Transverse colon (tissue), 4 donors: ENCODE results near the gene ACADS. TPM values are rescaled to one million over a fixed set of nuclear protein-coding genes. Genes with fewer than 3 reads are reported as not detected.

Source experiments
- DNase-seq: peaks from one replicate; pipeline ENCODE4 v3.0.0-alpha.2; 2019
- H3K27ac ChIP-seq, 4 donors: fragments of 200-600 bp; sonication (generic); 2 replicates each; pipeline ENCODE4 v1.5.1; 2016 to 2018; ENCODE audit warnings: inconsistent platforms in 4 of 4
- H3K27me3 ChIP-seq: fragments of 200-600 bp; sonication (generic); 2 replicates; pipeline ENCODE4 v1.5.1; 2017; ENCODE audit warnings: inconsistent platforms
- H3K36me3 ChIP-seq, 4 donors: fragments of 200-600 bp; sonication (generic); 2 replicates each; pipeline ENCODE4 v1.5.1; 2017 to 2019; ENCODE audit warnings: inconsistent platforms in 4 of 4
- H3K4me1 ChIP-seq, 4 donors: fragments of 200-600 bp; sonication (generic); 2 replicates each; pipeline ENCODE4 v1.5.1; 2017 to 2020; ENCODE audit warnings: inconsistent platforms in 4 of 4
- H3K4me3 ChIP-seq, 4 donors: fragments of 200-600 bp; sonication (generic); 1 replicate in 1 of 4; 2 replicates in 3 of 4; pipeline versions ENCODE4 v1.5.1 to v1.6.1; 2017 to 2019; ENCODE audit warnings: inconsistent platforms in 4 of 4
- H3K9me3 ChIP-seq, 2 donors: fragments of 200-600 bp; sonication (generic); 2 replicates each; pipeline ENCODE4 v1.5.1; 2017 to 2019; ENCODE audit warnings: inconsistent platforms in 2 of 2
- EP300 ChIP-seq: sonication (generic); formaldehyde crosslinking; IDR thresholded peaks from one replicate; pipeline ENCODE4 v1.6.1; 2017; ENCODE audit warnings: antibody characterized with exemption, low read depth
- POLR2A ChIP-seq: fragments of 450-650 bp; IDR thresholded peaks from one replicate; pipeline ENCODE4 v1.6.1; 2016; ENCODE audit warnings: antibody characterized with exemption, mild to moderate bottlenecking, moderate library complexity
- POLR2AphosphoS5 ChIP-seq, 3 donors: sonication (generic); formaldehyde crosslinking; IDR thresholded peaks; one replicate each; pipeline ENCODE4 v1.6.1; 2016; ENCODE audit warnings: antibody characterized with exemption in 3 of 3
- WGBS, 2 donors: methylation state at CpG; one replicate each; pipeline ENCODE4 v1.1.5; 2018; ENCODE audit warnings: low coverage in 1 of 2; 5-methylcytosine and 5-hydroxymethylcytosine counted together
- in situ Hi-C, 4 donors: fragments of 200-750 bp; cut with MboI; loops; one replicate each; pipeline versions ENCODE4 v1.15.0 to v1.15.1; 2017; ENCODE audit warnings: low sequenced_read_pairs in 3 of 4, low pct_ligation_motif_present in 1 of 4, low pct_unique_long_range_greater_than_20kb in 1 of 4
- intact Hi-C: fragments of 100-400 bp; cut with DNase I; formaldehyde crosslinking; loops from one replicate; pipeline ENCODE4 v1.15.1; 2023; ENCODE audit warnings: low total_unique reads
- total RNA-seq, 4 donors: library from RNA; depleted of rRNA; stranded (reverse); fragments of >200 nt; gene quantifications; one replicate each; pipeline ENCODE4 v1.1.0, GENCODE V29; 2016
- TF ChIP-seq, protein P1 (sequence below), 5 experiments: fragments of 200-600 bp in 3 of 5; fragments of 450-650 bp in 2 of 5; sonication (generic) in 3 of 5; IDR thresholded peaks; 1 replicate in 2 of 5; 2 replicates in 3 of 5; pipeline ENCODE4 v1.5.1; 2016 to 2017; ENCODE audit warnings: antibody characterized with exemption in 5 of 5, inconsistent platforms in 3 of 5, mild to moderate bottlenecking in 2 of 5, moderate library complexity in 1 of 5

ACADS gene
- total RNA-seq, 4 donors from 2014 or later: 224 to 338 (median 297) TPM

DNA sequence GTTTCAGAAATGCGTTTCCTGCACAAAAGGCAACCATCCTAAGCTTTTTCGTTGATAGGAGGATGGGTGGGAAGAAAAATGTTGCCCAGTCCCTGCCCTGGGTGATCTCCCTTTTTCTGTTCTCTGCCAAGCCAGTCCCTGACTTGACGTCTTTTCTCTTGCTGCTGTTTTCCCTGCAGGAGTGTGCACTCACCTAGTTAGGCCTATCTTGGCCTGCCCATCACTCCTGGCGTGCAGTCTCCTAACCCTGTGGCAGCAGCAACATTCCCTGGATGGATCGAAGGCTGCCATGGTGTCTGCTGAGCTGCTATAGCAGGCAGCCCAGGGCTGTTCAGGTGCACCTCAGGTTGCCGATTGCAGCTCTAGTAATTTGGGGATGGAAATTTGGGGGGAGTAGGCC lies 14.2 kb upstream of the ACADS start:
- no peak for DNase-seq
- intact Hi-C loops (loop anchor here (5.0 to 10.0 kb wide), 2 partner anchors 64 to 127 kb away; partner anchors contain the start of gene POP5), in situ Hi-C loops (loop anchor here in 3 of 4 donors (5.0 to 10.0 kb wide), 4 partner anchors 64 to 127 kb away; partner anchors contain the start of genes CABP1 (in 2 of the 3) and POP5 (in 1 of the 3))
- H3K9me3 ChIP-seq: no peaks in the 10 kb centered on the region
- H3K27me3 ChIP-seq: no peaks in the 10 kb centered on the region
- H3K4me3 ChIP-seq: peak overlapping the region in 3 of 4 donors; percentile 76 to 97 (median 93)
- peak overlapping the region; percentile 89 to 96 (median 91) for H3K27ac ChIP-seq
- 0 to 44% methylated on average over 3 to 6 of the region's 6 CpGs for WGBS, 2 donors
- TF ChIP-seq, protein P1, sequence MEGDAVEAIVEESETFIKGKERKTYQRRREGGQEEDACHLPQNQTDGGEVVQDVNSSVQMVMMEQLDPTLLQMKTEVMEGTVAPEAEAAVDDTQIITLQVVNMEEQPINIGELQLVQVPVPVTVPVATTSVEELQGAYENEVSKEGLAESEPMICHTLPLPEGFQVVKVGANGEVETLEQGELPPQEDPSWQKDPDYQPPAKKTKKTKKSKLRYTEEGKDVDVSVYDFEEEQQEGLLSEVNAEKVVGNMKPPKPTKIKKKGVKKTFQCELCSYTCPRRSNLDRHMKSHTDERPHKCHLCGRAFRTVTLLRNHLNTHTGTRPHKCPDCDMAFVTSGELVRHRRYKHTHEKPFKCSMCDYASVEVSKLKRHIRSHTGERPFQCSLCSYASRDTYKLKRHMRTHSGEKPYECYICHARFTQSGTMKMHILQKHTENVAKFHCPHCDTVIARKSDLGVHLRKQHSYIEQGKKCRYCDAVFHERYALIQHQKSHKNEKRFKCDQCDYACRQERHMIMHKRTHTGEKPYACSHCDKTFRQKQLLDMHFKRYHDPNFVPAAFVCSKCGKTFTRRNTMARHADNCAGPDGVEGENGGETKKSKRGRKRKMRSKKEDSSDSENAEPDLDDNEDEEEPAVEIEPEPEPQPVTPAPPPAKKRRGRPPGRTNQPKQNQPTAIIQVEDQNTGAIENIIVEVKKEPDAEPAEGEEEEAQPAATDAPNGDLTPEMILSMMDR (IDR thresholded peaks at IDR 0.05): no peak
- no peak for TF ChIP-seq POLR2AphosphoS5 (IDR thresholded peaks at IDR 0.05)
- TF ChIP-seq EP300: no peak
- TF ChIP-seq POLR2A: no peak
- H3K36me3 ChIP-seq: no peaks in the 10 kb centered on the region
- peaks cover 7 to 24% (median 18%) of the 10 kb centered on the region in 4 donors for H3K4me1 ChIP-seq

DNA sequence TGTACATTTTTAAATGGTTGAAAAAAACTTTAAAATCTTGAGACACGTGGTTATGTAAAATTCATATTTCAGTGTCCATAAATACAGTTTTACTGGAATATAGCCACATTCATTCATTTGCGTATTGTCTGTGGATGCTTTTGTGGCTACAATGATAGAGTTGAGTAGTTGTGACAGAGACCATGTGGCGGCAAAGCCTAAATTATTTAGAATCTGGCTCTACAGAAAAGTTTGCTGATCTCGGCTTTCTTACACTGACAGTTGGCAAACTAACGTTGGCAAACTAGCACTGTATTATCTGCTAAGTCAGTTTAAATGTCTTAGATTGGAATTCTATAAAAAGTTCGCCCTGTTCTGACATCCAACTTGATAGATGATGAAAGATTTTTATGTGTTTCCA lies 13.0 kb upstream of the ACADS start:
- TF ChIP-seq EP300: no peak
- TF ChIP-seq, protein P1 (IDR thresholded peaks at IDR 0.05): no peak
- TF ChIP-seq POLR2A: no peak
- TF ChIP-seq POLR2AphosphoS5 (IDR thresholded peaks at IDR 0.05): no peak
- peaks cover 7 to 29% (median 18%) of the 10 kb centered on the region in 4 donors for H3K4me1 ChIP-seq
- in situ Hi-C loops (loop anchor here in 3 of 4 donors (5.0 to 10.0 kb wide), 4 partner anchors 65 to 128 kb away; partner anchors contain the start of genes CABP1 (in 2 of the 3) and POP5 (in 1 of the 3)), intact Hi-C loops (loop anchor here (5.0 to 10.0 kb wide), 2 partner anchors 65 to 128 kb away; partner anchors contain the start of gene POP5)
- DNase-seq: no peak
- H3K36me3 ChIP-seq: peaks cover 0 to 8% (median 0%) of the 10 kb centered on the region in 4 donors
- 64 to 83% methylated on average over 4 to 6 of the region's 6 CpGs for WGBS, 2 donors
- no peak overlapping the region for H3K27ac ChIP-seq
- H3K27me3 ChIP-seq: no peaks in the 10 kb centered on the region
- no peaks in the 10 kb centered on the region for H3K9me3 ChIP-seq
- H3K4me3 ChIP-seq: no peak overlapping the region

- Histone ChIP-seq H3K27ac (peak overlapping the region in 1 of 4 donors; percentile 3), H3K27me3 (no peaks in the 10 kb centered on the region), H3K36me3 (peaks cover 0 to 17% (median 0%) of the 10 kb centered on the region in 4 donors), H3K4me1 (peaks cover 7 to 39% (median 22%) of the 10 kb centered on the region in 4 donors), H3K4me3 (no peak overlapping the region), H3K9me3 (no peaks in the 10 kb centered on the region)
- WGBS, 2 donors: 11 to 24% methylated on average over 2 to 4 of the region's 4 CpGs
- intact Hi-C loops (loop anchor here (5.0 to 10.0 kb wide), 2 partner anchors 67 to 129 kb away; partner anchors contain the start of gene POP5), in situ Hi-C loops (loop anchor here in 3 of 4 donors (5.0 to 10.0 kb wide), 4 partner anchors 67 to 129 kb away; partner anchors contain the start of genes CABP1 (in 2 of the 3) and POP5 (in 1 of the 3))
- DNase-seq: peak; percentile 72
- TF ChIP-seq, protein P1 (IDR thresholded peaks at IDR 0.05): peak; percentile 79 to 88 (median 81)
- no peak for TF ChIP-seq EP300
These were observed 11.7 kb upstream of the ACADS start for GRCh38 chr12:120713861-120714482.

DNA sequence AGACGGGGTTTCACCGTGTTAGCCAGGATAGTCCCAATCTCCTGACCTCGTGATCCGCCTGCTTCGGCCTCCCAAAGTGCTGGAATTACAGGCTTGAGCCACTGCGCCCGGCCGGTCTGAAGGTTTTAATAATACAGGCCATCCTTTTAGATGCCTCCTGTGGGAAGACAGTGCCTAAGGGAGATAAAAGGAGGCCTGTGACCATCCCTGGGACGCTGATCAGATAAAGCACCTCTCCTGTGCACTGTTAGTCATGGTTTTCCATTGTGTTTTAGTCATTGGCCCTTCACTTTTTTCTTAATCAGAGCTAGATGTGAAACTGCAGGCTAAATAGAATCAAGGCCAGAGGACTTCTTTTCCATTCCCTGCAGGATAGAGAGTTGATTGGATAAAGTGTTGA lies 7.6 kb upstream of the ACADS start:
- H3K27ac ChIP-seq: peak overlapping the region; percentile 68 to 77 (median 72)
- TF ChIP-seq, protein P1 (IDR thresholded peaks at IDR 0.05): no peak
- TF ChIP-seq POLR2A: no peak
- no peak for TF ChIP-seq EP300
- TF ChIP-seq POLR2AphosphoS5 (IDR thresholded peaks at IDR 0.05): no peak
- intact Hi-C loops (loop anchor here (10.0 kb wide), 1 partner anchor 133 kb away; the partner anchor contains the start of gene POP5), in situ Hi-C loops (loop anchor here in 2 of 4 donors (10.0 kb wide), 2 partner anchors 73 to 133 kb away; partner anchors contain the start of genes CABP1 (in 2 of the 2) and POP5 (in 1 of the 2))
- H3K4me3 ChIP-seq: no peak overlapping the region
- peaks cover 0 to 41% (median 2%) of the 10 kb centered on the region in 4 donors for H3K36me3 ChIP-seq
- H3K4me1 ChIP-seq: peaks cover 5 to 37% (median 22%) of the 10 kb centered on the region in 4 donors
- no peaks in the 10 kb centered on the region for H3K27me3 ChIP-seq
- H3K9me3 ChIP-seq: no peaks in the 10 kb centered on the region
- 81% methylated on average over 9 of the region's 9 CpGs; no CpG with 5 or more reads in 1 of the 2 donors for WGBS, 2 donors
- no peak for DNase-seq
